Testis (tissue), 3 donors: ENCODE results near the gene C9orf50. TPM values are rescaled to one million over a fixed set of nuclear protein-coding genes. Genes with fewer than 3 reads are reported as not detected.

ENCODE experiments used
- DNase-seq: peaks from one replicate; pipeline ENCODE4 v3.0.0-alpha.2; 2019
- H3K27ac ChIP-seq, 2 donors: fragments of 200-600 bp; sonication (generic); one replicate each; pipeline ENCODE4 v1.5.1; 2019
- H3K27me3 ChIP-seq: fragments of 200-600 bp; sonication (generic); one replicate; pipeline ENCODE4 v1.5.1; 2019
- H3K36me3 ChIP-seq: fragments of 200-600 bp; sonication (generic); one replicate; pipeline ENCODE4 v1.5.1; 2017; ENCODE audit warnings: low read depth; ENCODE audit errors: missing control alignments
- H3K4me1 ChIP-seq: fragments of 200-600 bp; sonication (generic); one replicate; pipeline ENCODE4 v1.5.1; 2019
- H3K4me3 ChIP-seq, 2 donors: fragments of 200-600 bp; sonication (generic); one replicate each; pipeline ENCODE4 v1.5.1; 2017 to 2019
- H3K9me3 ChIP-seq: fragments of 200-600 bp; sonication (generic); one replicate; pipeline ENCODE4 v1.5.1; 2017
- CTCF ChIP-seq, 3 experiments: fragments of 450-650 bp in 2 of 3; fragments of 200-600 bp in 1 of 3; sonication (generic) in 1 of 3; IDR thresholded peaks; one replicate each; pipeline ENCODE4 v1.5.1; 2016 to 2019; ENCODE audit warnings: antibody characterized with exemption in 3 of 3, mild to moderate bottlenecking in 2 of 3, moderate library complexity in 1 of 3
- POLR2A ChIP-seq: fragments of 450-650 bp; IDR thresholded peaks from one replicate; pipeline ENCODE4 v1.6.1; 2017; ENCODE audit warnings: antibody characterized with exemption, mild to moderate bottlenecking, moderate library complexity
- WGBS, 2 donors: methylation state at CpG; one replicate each; pipeline ENCODE4 v1.1.5; 2018; 5-methylcytosine and 5-hydroxymethylcytosine counted together
- intact Hi-C: fragments of 100-400 bp; cut with DNase I; formaldehyde crosslinking; loops from one replicate; pipeline ENCODE4 v1.15.1; 2023; ENCODE audit warnings: low total_unique reads
- polyA plus RNA-seq: library from polyadenylated mRNA; stranded (reverse); fragments of 350-450 nt; fragmentation: Illumina TruSeq; extraction: RNeasy Lipid Tissue Mini Kit (QIAGEN cat#74804); gene quantifications from one replicate; pipeline ENCODE4 v1.2.3, GENCODE V29; 2014; ENCODE audit warnings: low read depth, low replicate concordance; ENCODE audit not compliant: insufficient read depth
- total RNA-seq, 2 donors: library from RNA; depleted of rRNA; stranded (reverse); fragments of >200 nt; gene quantifications; one replicate each; pipeline ENCODE4 v1.2.3, GENCODE V29; 2016

The C9orf50 gene
- total and polyA plus RNA-seq, 3 donors from 2014 or later = 3.7 to 14.6 (median 9.4) TPM

DNA sequence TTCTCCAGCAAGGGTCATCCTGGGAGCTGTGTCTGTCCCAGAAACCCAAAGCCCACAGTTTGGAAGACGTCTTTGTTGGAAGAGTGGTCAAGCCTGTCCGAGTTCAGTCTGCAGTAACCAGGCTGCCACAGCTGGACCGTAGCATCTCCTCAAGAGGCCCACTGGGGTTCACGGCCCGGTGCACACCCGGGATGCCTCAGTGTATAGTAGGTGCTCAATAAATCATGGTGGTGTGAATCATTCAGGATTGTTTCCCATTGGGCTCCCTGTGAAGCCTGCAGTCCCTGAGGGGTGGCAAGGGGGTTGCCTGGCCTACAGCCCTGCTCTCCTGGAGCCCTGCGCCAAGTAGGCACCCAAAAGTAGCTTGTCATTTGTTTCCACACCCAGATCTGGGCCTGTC, 34.3 kb upstream of the C9orf50 start:
- no peak for DNase-seq
- Histone ChIP-seq H3K4me3 (no peak overlapping the region), H3K9me3 (no peaks in the 10 kb centered on the region), H3K36me3 (no peaks in the 10 kb centered on the region), H3K27me3 (no peaks in the 10 kb centered on the region), H3K27ac (no peak overlapping the region), H3K4me1 (peaks cover 11% of the 10 kb centered on the region)
- 75 to 76% methylated on average over 6 to 7 of the region's 7 CpGs for WGBS, 2 donors
- intact Hi-C loops = no loop called here
- TF ChIP-seq CTCF (IDR thresholded peaks at IDR 0.05) (no peak), POLR2A (no peak)

DNA sequence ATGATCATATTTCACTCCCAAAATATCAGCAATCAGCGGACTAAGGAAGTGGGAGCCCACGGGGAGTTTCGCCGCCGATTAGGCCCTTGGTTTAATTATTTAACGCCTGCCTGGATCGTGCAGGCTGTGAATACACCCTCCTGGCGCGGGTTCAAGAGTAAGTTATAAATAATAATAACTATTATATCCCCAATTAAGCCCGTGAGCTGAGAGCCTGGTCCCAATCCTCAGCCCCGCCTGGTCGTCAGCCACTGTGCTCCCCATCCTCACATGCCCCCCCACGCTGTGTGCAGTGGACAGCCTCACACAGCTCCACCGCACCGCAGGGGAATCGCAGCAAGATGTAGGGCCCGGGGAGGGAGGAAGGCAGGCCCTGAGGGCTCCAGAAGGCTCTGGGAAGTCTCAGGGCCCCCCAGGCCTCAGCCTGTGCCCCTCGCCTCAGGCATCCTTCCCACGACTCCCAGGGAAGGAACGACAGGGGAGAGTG, 33.7 kb upstream of the C9orf50 start:
- Histone ChIP-seq H3K9me3 (no peaks in the 10 kb centered on the region), H3K4me3 (no peak overlapping the region), H3K27ac (peak overlapping the region; percentile 43 to 65), H3K36me3 (no peaks in the 10 kb centered on the region), H3K4me1 (peaks cover 11% of the 10 kb centered on the region), H3K27me3 (no peaks in the 10 kb centered on the region)
- no peak for TF ChIP-seq POLR2A
- TF ChIP-seq CTCF (IDR thresholded peaks at IDR 0.05) = no peak
- 41 to 43% methylated on average over 12 to 20 of the region's 20 CpGs for WGBS, 2 donors
- intact Hi-C loops = no loop called here
- DNase-seq = no peak

GRCh38 chr9:129653823-129654553, 33.1 kb upstream of the C9orf50 start:
- Histone ChIP-seq H3K9me3 (no peaks in the 10 kb centered on the region), H3K36me3 (no peaks in the 10 kb centered on the region), H3K27me3 (no peaks in the 10 kb centered on the region), H3K4me3 (no peak overlapping the region), H3K4me1 (peaks cover 11% of the 10 kb centered on the region), H3K27ac (peak overlapping the region; percentile 43 to 65)
- intact Hi-C loops = no loop called here
- WGBS, 2 donors = 33 to 44% methylated on average over 18 to 19 of the region's 19 CpGs
- TF ChIP-seq POLR2A (no peak), CTCF (IDR thresholded peaks at IDR 0.05) (no peak)
- DNase-seq = peak; percentile 55

DNA sequence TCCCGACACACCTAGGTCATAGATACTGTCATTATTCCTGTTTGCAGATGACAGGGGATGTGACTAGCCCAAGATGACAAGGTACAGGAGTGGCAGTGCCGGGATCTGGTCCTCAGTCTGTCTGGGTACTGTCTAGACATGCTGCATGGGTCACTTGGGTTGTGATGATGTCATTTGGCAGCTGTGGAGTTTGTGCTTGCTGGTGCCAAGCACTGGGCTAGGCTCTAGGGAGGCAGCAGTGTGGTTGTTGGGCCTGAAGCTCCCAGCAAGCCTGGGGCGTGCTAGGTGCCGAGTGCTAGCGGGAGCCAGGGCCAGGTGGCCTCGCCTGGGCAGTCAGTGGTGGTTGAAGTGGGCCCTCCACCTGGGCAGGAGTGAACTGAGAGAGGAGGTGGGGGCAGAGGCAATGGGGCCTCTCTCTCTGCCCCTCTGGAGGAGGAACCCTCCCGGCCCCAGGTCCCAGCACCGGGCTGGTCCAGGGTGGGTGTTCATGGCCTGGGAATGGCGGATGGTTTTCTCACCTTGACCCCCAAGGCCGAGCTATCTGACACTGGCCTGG, 29.9 kb upstream of the C9orf50 start:
- H3K36me3 ChIP-seq = no peaks in the 10 kb centered on the region

More for the DNA sequence above, 29.9 kb upstream of the C9orf50 start:
- no peak overlapping the region for H3K4me3 ChIP-seq
- no peak for TF ChIP-seq CTCF (IDR thresholded peaks at IDR 0.05)
- TF ChIP-seq POLR2A = no peak
- no peaks in the 10 kb centered on the region for H3K27me3 ChIP-seq
- no peak overlapping the region for H3K27ac ChIP-seq
- peaks cover 11% of the 10 kb centered on the region for H3K4me1 ChIP-seq
- intact Hi-C loops = no loop called here
- WGBS, 2 donors = 93 to 94% methylated on average over 9 to 10 of the region's 10 CpGs
- DNase-seq = no peak
- H3K9me3 ChIP-seq = no peaks in the 10 kb centered on the region
